Activated CD8-positive, alpha-beta memory T cell treated with anti-CD3 and anti-CD28 coated beads for 1 hour (primary cell): ENCODE measurements around the gene MAD1L1.

ENCODE experiments used
- DNase-seq, 2 donors: peaks; one replicate each; pipeline ENCODE4 v3.0.0-alpha.2; 2020; ENCODE audit warnings: low read depth in 1 of 2; ENCODE audit errors: extremely low read depth in 1 of 2

The MAD1L1 gene

GRCh38 chr7:2143981-2144595 lies 88.7 kb downstream of the MAD1L1 start:
- no peak for DNase-seq

GRCh38 chr7:2143450-2143849 lies 89.3 kb downstream of the MAD1L1 start:
- no peak for DNase-seq

GRCh38 chr7:2142386-2142785 lies 90.4 kb downstream of the MAD1L1 start:
- no peak for DNase-seq

- no peak for DNase-seq
Measured at GRCh38 chr7:2141651-2142050, 91.1 kb downstream of the MAD1L1 start.

GRCh38 chr7:2141021-2141410 lies 91.7 kb downstream of the MAD1L1 start:
- no peak for DNase-seq

GRCh38 chr7:2140216-2141020 lies 92.3 kb downstream of the MAD1L1 start:
- DNase-seq: no peak

- no peak for DNase-seq
Measured at GRCh38 chr7:2139004-2139699, 93.6 kb downstream of the MAD1L1 start.

GRCh38 chr7:2138146-2138765 lies 94.5 kb downstream of the MAD1L1 start:
- DNase-seq: peak; percentile 24 to 25

- DNase-seq: no peak
Measured at GRCh38 chr7:2134740-2135139, 98.0 kb downstream of the MAD1L1 start.

GRCh38 chr7:2132243-2132642 lies 100.5 kb downstream of the MAD1L1 start:
- DNase-seq: no peak

GRCh38 chr7:2131800-2132199 lies 100.9 kb downstream of the MAD1L1 start:
- DNase-seq: no peak

GRCh38 chr7:2131341-2131740 lies 101.4 kb downstream of the MAD1L1 start:
- no peak for DNase-seq

GRCh38 chr7:2130096-2130375 lies 102.7 kb downstream of the MAD1L1 start:
- no peak for DNase-seq

GRCh38 chr7:2129323-2130095 lies 103.2 kb downstream of the MAD1L1 start:
- DNase-seq: no peak

GRCh38 chr7:2128601-2129322 lies 104.0 kb downstream of the MAD1L1 start:
- DNase-seq: no peak

GRCh38 chr7:2126621-2127020 lies 106.1 kb downstream of the MAD1L1 start:
- no peak for DNase-seq

GRCh38 chr7:2125931-2126330 lies 106.8 kb downstream of the MAD1L1 start:
- DNase-seq: no peak

GRCh38 chr7:2124604-2125345 lies 108.0 kb downstream of the MAD1L1 start:
- DNase-seq: no peak

- no peak for DNase-seq
Measured at GRCh38 chr7:2123916-2124315, 108.8 kb downstream of the MAD1L1 start.

GRCh38 chr7:2123360-2123759 lies 109.4 kb downstream of the MAD1L1 start:
- no peak for DNase-seq
